KMS-11 (cell line): ENCODE results near the gene ARHGAP19.

Experiments
- H2AFZ ChIP-seq: fragments of 200-600 bp; sonication (generic); 2 replicates; pipeline ENCODE4 v1.6.1; 2016; ENCODE audit warnings: antibody characterized with exemption, mixed run types, low read depth
- H3K27ac ChIP-seq: fragments of 200-600 bp; sonication (generic); 2 replicates; pipeline ENCODE4 v1.6.1; 2016; ENCODE audit warnings: mild to moderate bottlenecking, mixed run types
- H3K27me3 ChIP-seq: fragments of 200-600 bp; sonication (generic); 2 replicates; pipeline ENCODE4 v1.6.1; 2017; ENCODE audit warnings: mild to moderate bottlenecking, low read depth, mixed run types, moderate library complexity; ENCODE audit not compliant: insufficient read depth
- H3K36me3 ChIP-seq: fragments of 200-600 bp; sonication (generic); 2 replicates; pipeline ENCODE4 v1.6.1; 2017; ENCODE audit warnings: mild to moderate bottlenecking, mixed run types; ENCODE audit not compliant: insufficient read depth
- H3K4me1 ChIP-seq: fragments of 200-600 bp; sonication (generic); 2 replicates; pipeline ENCODE4 v1.6.1; 2016; ENCODE audit warnings: mild to moderate bottlenecking, low read depth, mixed run types; ENCODE audit not compliant: poor library complexity, severe bottlenecking
- H3K4me2 ChIP-seq: fragments of 200-600 bp; sonication (generic); 2 replicates; pipeline ENCODE4 v1.7.0; 2016; ENCODE audit warnings: mild to moderate bottlenecking, mixed run types
- H3K4me3 ChIP-seq: fragments of 200-600 bp; sonication (generic); IDR thresholded peaks from 2 replicates; pipeline ENCODE4 v1.6.1; 2017; ENCODE audit warnings: low read depth, low read length, mixed read lengths; ENCODE audit not compliant: insufficient read depth
- H3K79me2 ChIP-seq: fragments of 200-600 bp; sonication (generic); 2 replicates; pipeline ENCODE4 v1.6.1; 2016; ENCODE audit warnings: low read depth, mixed run types; ENCODE audit not compliant: insufficient read depth
- H3K9ac ChIP-seq: fragments of 200-600 bp; sonication (generic); 2 replicates; pipeline ENCODE4 v1.6.1; 2016; ENCODE audit warnings: mild to moderate bottlenecking, mixed run types
- H4K20me1 ChIP-seq: fragments of 200-600 bp; sonication (generic); 2 replicates; pipeline ENCODE4 v1.6.1; 2016; ENCODE audit warnings: mild to moderate bottlenecking, mixed run types; ENCODE audit not compliant: insufficient read depth
- TF ChIP-seq, protein P1 (sequence below): fragments of 200-600 bp; sonication (generic); conservative IDR thresholded peaks from 2 replicates; pipeline ENCODE4 v1.6.1; 2017; ENCODE audit warnings: low read depth, mild to moderate bottlenecking, antibody characterized with exemption, low read length, moderate library complexity, mixed read lengths

Gene ARHGAP19

DNA sequence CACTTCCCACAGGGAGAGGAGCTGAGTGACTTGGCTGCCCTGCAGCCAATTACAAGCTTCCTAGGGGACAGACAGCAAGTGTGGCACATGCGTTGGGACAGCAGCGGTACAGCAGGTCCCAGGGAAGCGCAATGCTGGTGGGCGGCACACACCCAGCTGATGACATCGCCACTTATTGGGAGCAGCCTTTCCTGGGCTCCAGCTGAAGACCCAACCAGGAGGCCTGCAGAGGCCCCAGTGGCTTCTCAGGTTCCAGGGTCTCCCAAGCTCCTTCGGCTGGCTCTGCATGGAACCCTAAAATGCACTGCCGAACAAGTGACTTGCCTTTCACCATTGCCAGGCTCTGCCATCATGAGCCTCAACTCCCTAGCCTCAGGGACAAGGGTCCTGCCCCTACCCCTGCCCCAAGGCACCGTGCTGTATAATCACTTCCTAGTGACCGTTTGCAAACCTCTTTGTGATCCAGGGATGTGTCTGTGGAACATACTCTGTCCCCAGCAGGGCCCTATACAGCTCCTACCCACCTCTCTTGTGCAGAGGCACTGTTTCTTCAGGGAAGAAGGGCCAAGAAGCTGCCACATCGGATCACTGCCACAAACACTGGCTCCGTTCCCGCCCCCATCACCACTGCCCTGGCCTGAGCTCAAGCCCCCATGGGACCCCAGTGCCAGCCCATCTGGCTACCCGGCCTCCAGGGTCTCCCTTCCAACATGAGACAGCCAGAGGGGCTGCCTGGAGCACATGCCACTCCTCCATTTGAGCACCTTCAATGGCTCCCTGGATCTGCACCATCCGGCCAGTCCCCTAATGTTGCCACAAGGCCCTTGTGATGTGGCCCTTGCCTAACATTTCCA lies 87.4 kb downstream of the ARHGAP19 start:
- Histone ChIP-seq H3K27ac (no peak overlapping the region), H3K27me3 (no peaks in the 10 kb centered on the region), H3K4me1 (no peaks in the 10 kb centered on the region), H3K4me2 (no peak overlapping the region), H3K9ac (no peak overlapping the region), H3K79me2 (no peaks in the 10 kb centered on the region), H4K20me1 (no peaks in the 10 kb centered on the region), H3K36me3 (no peaks in the 10 kb centered on the region), H2AFZ (no peak overlapping the region), H3K4me3 (no peak overlapping the region)
- TF ChIP-seq, protein P1, sequence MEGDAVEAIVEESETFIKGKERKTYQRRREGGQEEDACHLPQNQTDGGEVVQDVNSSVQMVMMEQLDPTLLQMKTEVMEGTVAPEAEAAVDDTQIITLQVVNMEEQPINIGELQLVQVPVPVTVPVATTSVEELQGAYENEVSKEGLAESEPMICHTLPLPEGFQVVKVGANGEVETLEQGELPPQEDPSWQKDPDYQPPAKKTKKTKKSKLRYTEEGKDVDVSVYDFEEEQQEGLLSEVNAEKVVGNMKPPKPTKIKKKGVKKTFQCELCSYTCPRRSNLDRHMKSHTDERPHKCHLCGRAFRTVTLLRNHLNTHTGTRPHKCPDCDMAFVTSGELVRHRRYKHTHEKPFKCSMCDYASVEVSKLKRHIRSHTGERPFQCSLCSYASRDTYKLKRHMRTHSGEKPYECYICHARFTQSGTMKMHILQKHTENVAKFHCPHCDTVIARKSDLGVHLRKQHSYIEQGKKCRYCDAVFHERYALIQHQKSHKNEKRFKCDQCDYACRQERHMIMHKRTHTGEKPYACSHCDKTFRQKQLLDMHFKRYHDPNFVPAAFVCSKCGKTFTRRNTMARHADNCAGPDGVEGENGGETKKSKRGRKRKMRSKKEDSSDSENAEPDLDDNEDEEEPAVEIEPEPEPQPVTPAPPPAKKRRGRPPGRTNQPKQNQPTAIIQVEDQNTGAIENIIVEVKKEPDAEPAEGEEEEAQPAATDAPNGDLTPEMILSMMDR = no peak

DNA sequence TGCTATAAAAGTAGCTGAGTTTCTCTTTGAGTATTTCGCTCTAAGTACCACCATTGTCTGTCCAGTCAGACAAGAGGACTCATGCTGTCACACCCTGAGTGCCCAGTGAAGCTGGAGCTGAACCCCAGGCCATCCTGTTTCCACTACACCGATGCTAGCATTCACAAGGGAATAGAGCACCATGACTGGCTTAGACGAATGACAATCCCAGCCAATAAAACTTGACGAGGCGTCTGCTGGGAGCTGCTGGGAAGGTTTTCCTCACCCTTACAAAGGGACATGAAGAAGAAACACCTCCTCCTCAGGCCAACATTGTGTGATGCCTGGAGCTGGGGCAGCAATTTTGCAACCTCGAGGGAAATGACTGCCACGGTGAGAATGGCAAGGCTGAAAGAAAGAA lies 89.2 kb downstream of the ARHGAP19 start:
- Histone ChIP-seq H3K27me3 (no peaks in the 10 kb centered on the region), H3K4me3 (no peak overlapping the region), H4K20me1 (no peaks in the 10 kb centered on the region), H3K4me1 (no peaks in the 10 kb centered on the region), H3K4me2 (no peak overlapping the region), H2AFZ (no peak overlapping the region), H3K9ac (no peak overlapping the region), H3K79me2 (no peaks in the 10 kb centered on the region), H3K27ac (no peak overlapping the region), H3K36me3 (no peaks in the 10 kb centered on the region)
- TF ChIP-seq, protein P1 = no peak

DNA sequence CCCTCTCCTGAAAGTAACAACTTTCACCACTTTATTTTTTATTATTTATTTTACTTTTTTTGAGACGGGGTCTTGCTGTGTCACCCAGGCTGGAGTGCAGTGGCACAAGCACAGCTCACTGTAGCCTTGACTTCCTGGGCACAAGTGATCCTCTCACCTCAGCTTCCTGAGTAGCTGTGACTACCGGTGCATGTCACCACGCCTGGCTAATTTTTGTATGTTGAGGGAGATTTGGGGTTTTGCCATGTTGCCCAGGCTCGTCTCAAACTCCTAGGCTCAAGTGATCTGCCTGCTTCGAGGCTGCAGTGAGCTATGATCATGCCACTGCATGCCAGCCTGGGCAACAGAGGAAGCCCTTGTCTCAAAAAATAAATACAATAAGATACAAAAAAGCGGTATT lies 91.8 kb downstream of the ARHGAP19 start:
- Histone ChIP-seq H3K79me2 (no peaks in the 10 kb centered on the region), H3K4me2 (no peak overlapping the region), H3K27ac (no peak overlapping the region), H4K20me1 (no peaks in the 10 kb centered on the region), H3K4me3 (no peak overlapping the region), H2AFZ (no peak overlapping the region), H3K36me3 (no peaks in the 10 kb centered on the region), H3K4me1 (peaks cover 5% of the 10 kb centered on the region), H3K9ac (no peak overlapping the region), H3K27me3 (no peaks in the 10 kb centered on the region)
- TF ChIP-seq, protein P1 = no peak

DNA sequence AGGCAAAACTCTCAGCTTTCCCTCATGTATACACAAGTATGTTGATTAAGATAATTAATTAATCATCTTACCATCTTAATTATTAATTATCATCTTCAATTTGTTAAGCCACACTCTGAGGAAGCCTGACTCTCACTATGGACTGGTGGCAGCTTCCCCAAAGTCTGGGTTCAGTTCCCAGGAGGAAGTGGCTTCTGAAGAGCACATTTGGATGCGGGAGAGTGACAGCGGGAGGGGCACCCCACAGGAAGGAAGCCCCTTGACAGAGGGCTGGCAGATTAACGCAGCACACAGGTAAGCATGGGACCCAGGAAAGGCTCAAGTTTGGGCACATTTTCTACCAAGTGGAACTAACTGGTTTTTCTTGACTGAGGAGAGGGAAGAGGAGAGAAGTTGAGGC lies 93.3 kb downstream of the ARHGAP19 start:
- H3K27me3 ChIP-seq = no peaks in the 10 kb centered on the region
- peaks cover 9% of the 10 kb centered on the region for H3K4me1 ChIP-seq
- no peaks in the 10 kb centered on the region for H3K36me3 ChIP-seq
- H3K79me2 ChIP-seq = no peaks in the 10 kb centered on the region
- no peak overlapping the region for H3K4me2 ChIP-seq
- no peak overlapping the region for H3K27ac ChIP-seq
- no peak overlapping the region for H3K4me3 ChIP-seq
- TF ChIP-seq, protein P1 = no peak
- no peaks in the 10 kb centered on the region for H4K20me1 ChIP-seq
- H2AFZ ChIP-seq = no peak overlapping the region
- H3K9ac ChIP-seq = no peak overlapping the region
